ENCODE data around the gene RDH5. TPM values are rescaled to one million over a fixed set of nuclear protein-coding genes. Genes with fewer than 3 reads are reported as not detected.

The RDH5 gene
- total and polyA plus RNA-seq, 2 of the 4 experiments (the other 2 are of a cell fraction), result 7.3 to 18.8 TPM

DNA sequence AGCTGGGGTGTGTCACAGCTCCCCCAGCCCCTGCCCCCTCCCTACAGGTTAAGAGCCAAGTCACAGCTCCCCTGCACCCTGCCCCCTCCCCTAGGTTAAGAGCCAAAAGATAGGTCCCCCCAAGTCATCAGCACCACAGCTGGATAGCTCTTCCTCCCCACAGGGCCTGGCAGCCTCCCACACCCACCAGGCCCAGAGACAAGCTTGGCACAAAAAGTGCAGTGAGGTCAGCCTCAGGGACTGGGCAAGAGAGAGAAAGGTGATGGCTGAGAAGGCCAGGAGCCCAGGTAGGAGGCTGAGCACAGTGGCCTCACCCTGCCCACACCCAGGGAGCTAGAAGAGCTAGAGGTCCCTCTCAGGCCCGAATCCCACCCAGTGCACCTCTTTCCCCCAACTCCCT lies 21.2 kb upstream of the RDH5 start:
- POLR2A ChIA-PET (ENCODE audit: unreplicated experiment), result no interaction called here
- WGBS, 2 experiments (ENCODE audit: extremely low coverage in 2 of 2, insufficient read length in 1 of 2), result no CpG with 5 or more reads among the region's 1 CpG
- intact Hi-C loops (cut with micrococcal nuclease), result no loop called here
- Histone ChIP-seq H2AK5ac (ENCODE audit: low read depth, low read length) (no peak overlapping the region), H2AFZ (replicated peaks; ENCODE audit: low read length, poor library complexity) (peak overlapping the region; percentile 33), H4K20me1 (ENCODE audit: insufficient read depth, low read length) (no peaks in the 10 kb centered on the region), H3K79me1 (ENCODE audit: low read depth in 1 of 2, low read length in 2 of 2) (no peaks in the 10 kb centered on the region), H3K27ac (ENCODE audit: insufficient read depth, low read length) (no peak overlapping the region), H3K4me2 (ENCODE audit: low read depth, low read length) (no peak overlapping the region), H2AK9ac (replicated peaks; ENCODE audit: low read depth, low read length, poor library complexity) (no peak overlapping the region), H4K8ac (ENCODE audit: low read depth in 2 of 2, low read length in 2 of 2) (no peak overlapping the region), H2BK120ac (ENCODE audit: low read depth, low read length) (no peak overlapping the region), H3K56ac (ENCODE audit: extremely low read depth, insufficient read depth, low read length) (no peak overlapping the region), H3K4ac (ENCODE audit: low read depth, low read length) (no peak overlapping the region), H3K4me1 (ENCODE audit: control insufficient read depth, insufficient read depth, low read length) (peaks cover 2% of the 10 kb centered on the region; the same call in 1 of the 2 replicates), H4K5ac (ENCODE audit: low read depth, low read length) (no peak overlapping the region), H3K9me1 (ENCODE audit: insufficient read depth, low read length) (no peaks in the 10 kb centered on the region), H2BK20ac (ENCODE audit: low read depth, low read length) (no peak overlapping the region), H3K14ac (replicated peaks; ENCODE audit: low read depth, low read length) (no peak overlapping the region), H2BK15ac (ENCODE audit: low read depth, low read length) (no peak overlapping the region), H3K27me3 (ENCODE audit: control insufficient read depth, insufficient read depth, low read length) (peaks cover 22% of the 10 kb centered on the region), H3K9me3 (ENCODE audit: control insufficient read depth, insufficient read depth, low read length) (no peaks in the 10 kb centered on the region), H3K9ac (ENCODE audit: low read depth, low read length) (no peak overlapping the region), H2BK5ac (ENCODE audit: low read depth, low read length, poor library complexity, severe bottlenecking) (no peak overlapping the region), H3K4me3 (ENCODE audit: insufficient read depth, low read depth, low read length) (no peak overlapping the region), H3K36me3 (ENCODE audit: control insufficient read depth, insufficient read depth, low read length) (no peaks in the 10 kb centered on the region), H3K23ac (ENCODE audit: low read depth, low read length) (no peak overlapping the region), H3K18ac (ENCODE audit: low read depth, low read length) (no peak overlapping the region), H4K91ac (ENCODE audit: insufficient read depth, low read depth, low read length) (no peak overlapping the region)
- CTCF ChIA-PET, result no interaction called here
- DNase-seq, result no peak
- dilution Hi-C loops (cut with HindIII; ENCODE audit: low sequenced_read_pairs, unreplicated experiment), result no loop called here
- TF ChIP-seq CHD1 (IDR thresholded peaks at IDR 0.05; ENCODE audit: low read depth, low read length), result no peak
- TF ChIP-seq CEBPB (IDR thresholded peaks at IDR 0.05; ENCODE audit: low read depth, low read length), result no peak
- no peak for TF ChIP-seq MXI1 (IDR thresholded peaks at IDR 0.05; ENCODE audit: borderline replicate concordance, low read depth, low read length)
- TF ChIP-seq CTCF (conservative IDR thresholded peaks at IDR 0.05; ENCODE audit: low read depth, low read length), result no peak
- TF ChIP-seq RAD21 (IDR thresholded peaks at IDR 0.05; ENCODE audit: low read length), result no peak
- no peak for TF ChIP-seq SMC3 (IDR thresholded peaks at IDR 0.05; ENCODE audit: low read depth, low read length)
- TF ChIP-seq MAFK (IDR thresholded peaks at IDR 0.05; ENCODE audit: low read depth, low read length), result no peak
- no peak for TF ChIP-seq BHLHE40 (IDR thresholded peaks at IDR 0.05; ENCODE audit: low read depth, low read length)
- TF ChIP-seq MAZ (IDR thresholded peaks at IDR 0.05; ENCODE audit: borderline replicate concordance, low read depth, low read length), result no peak
- no peak for TF ChIP-seq RFX5 (IDR thresholded peaks at IDR 0.05; ENCODE audit: low read depth, low read length)
- TF ChIP-seq USF2 (IDR thresholded peaks at IDR 0.05; ENCODE audit: low read depth, low read length), result no peak
- TF ChIP-seq NFE2L2 (IDR thresholded peaks at IDR 0.05; ENCODE audit: low read depth, low read length), result no peak
- TF ChIP-seq ELK1 (IDR thresholded peaks at IDR 0.05; ENCODE audit: borderline replicate concordance, low read depth, low read length), result no peak
- no peak for TF ChIP-seq FOS (IDR thresholded peaks at IDR 0.05; ENCODE audit: low read depth, low read length)
- TF ChIP-seq POLR2A (IDR thresholded peaks at IDR 0.05; ENCODE audit: low read depth, low read length), result no peak
- in situ Hi-C loops (cut with MboI; ENCODE audit: low sequenced_read_pairs), result no loop called here
- BruUV-seq (replicated peaks), result no TSS peak
- no peak for ATAC-seq (ENCODE audit: low read depth)
